Glomerular endothelial cell (primary cell): Measurements from ENCODE around the gene TAB2. TPM values are rescaled to one million over a fixed set of nuclear protein-coding genes. Genes with fewer than 3 reads are reported as not detected.
"Not testable (repeated sequence)": the region's sequence is repeated elsewhere in the genome, so short reads cannot be mapped to it uniquely, and the experiment has no call there.

Experiments used
- DNase-seq: peaks from one replicate; pipeline ENCODE4 v3.0.0-alpha.2; 2011; ENCODE audit warnings: low read depth, low spot score; ENCODE audit errors: extremely low read depth
- total RNA-seq: library from RNA; depleted of rRNA; stranded (reverse); fragments of >200 nt; gene quantifications from 2 replicates; pipeline ENCODE4 v1.2.3, GENCODE V29; 2015

The TAB2 gene
- total RNA-seq, 1 donor from 2014 or later = 49.8 TPM

- DNase-seq = no peak
Measured at GRCh38 chr6:149332602-149333265, 15.2 kb downstream of the TAB2 start.

- no peak for DNase-seq
Measured at GRCh38 chr6:149333266-149333620, 15.7 kb downstream of the TAB2 start.

DNA sequence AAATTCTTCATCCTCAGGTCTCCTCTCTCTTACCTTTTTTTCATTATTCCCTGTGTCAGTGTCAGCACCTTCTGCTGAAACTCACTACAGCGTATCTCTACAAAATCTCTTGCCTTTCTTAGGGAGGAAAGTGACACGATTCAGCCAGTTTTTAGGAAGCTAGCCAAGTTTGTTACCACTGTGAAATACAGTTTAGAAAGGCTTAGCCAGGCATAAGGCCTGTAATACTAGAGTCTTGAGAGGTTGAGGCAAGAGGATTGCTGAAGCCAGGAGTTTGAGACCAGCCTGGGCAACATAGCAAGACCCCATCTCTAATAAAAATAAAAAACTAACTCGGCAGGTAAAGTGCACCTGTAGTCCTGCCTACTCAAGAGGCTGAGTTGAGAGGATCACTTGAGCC is 16.7 kb downstream of the TAB2 start:
- no peak for DNase-seq

DNA sequence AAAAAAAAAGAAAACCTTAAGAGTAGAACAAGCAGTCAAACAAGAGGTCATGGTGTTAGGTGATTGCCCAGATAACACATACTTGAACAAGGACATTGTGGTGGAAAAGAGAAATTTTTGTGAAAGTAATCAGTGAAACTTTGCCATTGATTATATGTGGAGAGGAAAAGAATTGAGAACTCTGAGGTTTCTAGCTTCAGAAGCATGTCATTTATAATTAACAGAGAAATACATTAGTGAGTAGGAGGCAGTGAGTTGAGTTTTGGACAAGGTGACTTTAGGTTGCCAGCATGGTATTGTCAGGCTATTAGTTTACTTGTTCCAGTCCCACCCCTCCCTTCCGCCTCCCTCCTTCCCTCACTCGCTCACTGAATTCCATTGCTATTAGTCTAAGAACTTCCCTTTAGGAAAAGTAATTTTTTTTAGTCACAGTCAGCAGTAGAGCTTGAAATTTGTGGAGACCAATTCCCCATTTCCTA is 17.2 kb downstream of the TAB2 start:
- no peak for DNase-seq

DNA sequence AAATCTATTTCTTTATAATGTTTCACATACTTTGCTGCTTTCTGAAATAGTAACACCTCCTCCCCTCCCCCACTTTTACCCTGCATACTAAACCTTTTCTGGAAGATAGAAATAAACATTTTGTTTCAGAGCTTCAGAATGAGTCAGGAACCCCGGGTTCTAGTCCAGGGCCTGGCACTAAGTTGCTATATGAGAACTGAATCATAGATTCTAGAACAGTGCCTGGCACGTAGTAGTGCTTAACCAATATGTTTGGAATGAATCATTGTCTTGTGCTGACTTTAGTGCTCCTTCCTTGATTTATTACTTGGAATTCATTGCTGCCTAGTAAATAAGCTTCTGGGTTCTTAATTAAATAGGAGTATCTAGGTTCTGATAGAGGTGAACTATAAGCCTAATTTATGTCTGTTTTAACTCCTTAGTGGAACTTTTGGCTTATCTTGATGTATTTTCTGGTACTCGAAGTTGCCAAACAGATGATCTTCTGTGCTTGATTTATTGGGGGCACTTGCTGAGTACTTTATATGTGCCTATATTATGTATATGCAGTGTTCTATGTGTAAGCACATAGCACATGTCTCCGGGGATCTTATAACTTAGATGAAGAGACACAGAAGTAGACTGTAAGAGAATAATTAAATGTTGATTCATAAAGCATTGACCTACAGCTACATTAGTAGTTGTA is 18.6 kb downstream of the TAB2 start:
- DNase-seq = no peak

GRCh38 chr6:149336609-149336928 is 19.1 kb downstream of the TAB2 start:
- no peak for DNase-seq

- DNase-seq = no peak
Measured at GRCh38 chr6:149337320-149337719, 19.8 kb downstream of the TAB2 start.

- DNase-seq = no peak
Measured at GRCh38 chr6:149340200-149340599, 22.7 kb downstream of the TAB2 start.

- no peak for DNase-seq
Measured at GRCh38 chr6:149342525-149342924, 25.0 kb downstream of the TAB2 start.

- no peak for DNase-seq
Measured at GRCh38 chr6:149343501-149343900, 26.0 kb downstream of the TAB2 start.

DNA sequence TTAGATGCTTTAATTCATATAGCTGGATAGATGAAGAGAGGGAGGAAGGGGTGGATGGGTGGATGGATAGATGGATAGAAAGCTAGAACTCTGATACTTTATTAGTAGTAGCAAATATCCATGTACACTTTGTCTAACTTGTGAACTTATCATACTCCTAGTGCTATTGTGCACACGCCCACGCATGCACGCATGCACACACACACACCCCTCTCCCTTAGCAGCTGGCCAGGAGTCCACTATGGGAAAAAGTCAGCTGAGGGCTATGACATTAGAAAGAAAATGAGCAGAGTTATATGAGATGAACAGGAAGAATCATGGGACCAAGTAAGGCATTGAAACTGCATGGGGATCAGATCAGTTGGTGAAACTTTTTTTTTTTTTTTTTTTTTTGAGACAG is 28.6 kb downstream of the TAB2 start:
- no peak for DNase-seq

DNA sequence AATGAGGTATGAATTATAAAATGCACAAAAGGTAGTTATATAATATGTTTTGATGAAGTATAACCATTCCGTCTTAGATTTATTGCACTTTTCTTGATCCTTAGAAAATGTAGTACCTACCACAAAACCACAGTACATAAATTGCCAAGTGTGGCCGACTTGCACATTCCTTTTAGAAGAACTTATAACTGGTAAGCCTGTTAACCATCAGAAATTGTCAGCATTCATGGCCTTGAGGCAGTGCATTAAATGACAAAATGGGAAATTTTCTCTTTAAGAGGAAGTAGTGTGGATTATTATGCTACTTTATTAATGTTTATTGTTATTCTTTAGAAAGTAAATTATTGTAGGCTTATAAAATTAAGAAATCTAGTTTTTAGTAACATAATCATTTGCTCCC is 29.6 kb downstream of the TAB2 start:
- no peak for DNase-seq

- not testable (repeated sequence) for DNase-seq
Measured at GRCh38 chr6:149349279-149349678, 31.8 kb downstream of the TAB2 start.

GRCh38 chr6:149354009-149354408 is 36.5 kb downstream of the TAB2 start:
- no peak for DNase-seq

- no peak for DNase-seq
Measured at GRCh38 chr6:149356081-149356750, 38.7 kb downstream of the TAB2 start.

- no peak for DNase-seq
Measured at GRCh38 chr6:149357726-149358538, 40.4 kb downstream of the TAB2 start.

DNA sequence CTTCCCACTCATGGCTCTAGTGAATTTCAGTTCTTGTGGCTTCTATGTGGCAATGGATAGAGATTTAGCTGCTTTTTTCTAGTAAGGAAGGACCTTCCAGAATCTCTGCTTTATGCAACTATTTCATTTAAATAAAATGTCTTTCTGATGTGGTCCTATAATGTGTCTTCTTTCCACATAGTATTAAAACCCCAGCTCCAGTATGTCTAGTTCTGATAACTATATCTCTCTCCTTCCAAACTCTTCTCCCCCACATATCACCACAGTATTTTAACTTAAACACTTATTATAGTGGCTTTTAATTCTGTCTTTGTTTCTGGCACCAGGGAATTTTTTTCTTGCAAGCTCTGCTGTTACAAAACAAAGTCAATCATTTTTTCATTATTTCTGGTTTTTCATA is 41.9 kb downstream of the TAB2 start:
- DNase-seq = no peak

GRCh38 chr6:149360536-149360935 is 43.0 kb downstream of the TAB2 start:
- DNase-seq = no peak

DNA sequence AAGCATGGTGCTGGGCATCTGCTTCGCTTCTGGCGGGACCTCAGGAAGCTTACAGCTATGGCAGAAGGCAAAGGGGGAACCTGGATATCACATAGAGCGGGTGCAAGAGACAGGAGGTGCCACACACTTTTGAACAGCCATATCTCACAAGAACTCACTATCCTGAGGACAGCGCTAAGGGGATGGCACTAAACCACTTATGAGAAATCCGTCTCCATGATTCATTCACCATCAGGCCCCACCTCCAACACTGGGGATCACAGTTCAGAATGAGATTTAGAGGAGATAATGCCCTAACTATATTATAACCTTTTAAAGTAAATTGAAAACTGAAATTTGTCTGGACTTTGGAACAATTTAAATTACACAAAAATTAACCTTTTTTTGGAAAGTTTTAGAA is 44.8 kb downstream of the TAB2 start:
- no peak for DNase-seq

DNA sequence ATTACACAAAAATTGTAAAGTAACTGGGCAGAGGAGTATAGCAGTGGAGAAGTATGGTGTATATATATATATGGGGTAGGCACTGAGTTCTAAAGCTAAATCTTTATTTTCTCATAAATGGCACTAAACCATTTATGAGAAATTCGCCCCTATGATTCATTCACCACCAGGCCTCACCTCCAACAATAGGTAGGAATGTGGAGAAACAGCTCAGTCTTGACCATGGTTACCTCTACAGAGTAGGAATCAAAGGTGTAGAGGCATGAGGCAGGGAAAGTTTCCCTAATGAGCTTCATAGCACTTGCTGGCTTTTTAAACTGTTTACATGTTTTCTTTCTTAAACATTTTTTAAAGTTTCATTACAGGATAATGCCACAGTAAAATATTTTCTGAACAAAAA is 45.6 kb downstream of the TAB2 start:
- DNase-seq = no peak

- DNase-seq = no peak
Measured at GRCh38 chr6:149364557-149364956, 47.0 kb downstream of the TAB2 start.
